ENCODE data around the gene TNN.
"Not testable (repeated sequence)": the region's sequence is repeated elsewhere in the genome, so short reads cannot be mapped to it uniquely, and the experiment has no call there.

The TNN gene, protein sequence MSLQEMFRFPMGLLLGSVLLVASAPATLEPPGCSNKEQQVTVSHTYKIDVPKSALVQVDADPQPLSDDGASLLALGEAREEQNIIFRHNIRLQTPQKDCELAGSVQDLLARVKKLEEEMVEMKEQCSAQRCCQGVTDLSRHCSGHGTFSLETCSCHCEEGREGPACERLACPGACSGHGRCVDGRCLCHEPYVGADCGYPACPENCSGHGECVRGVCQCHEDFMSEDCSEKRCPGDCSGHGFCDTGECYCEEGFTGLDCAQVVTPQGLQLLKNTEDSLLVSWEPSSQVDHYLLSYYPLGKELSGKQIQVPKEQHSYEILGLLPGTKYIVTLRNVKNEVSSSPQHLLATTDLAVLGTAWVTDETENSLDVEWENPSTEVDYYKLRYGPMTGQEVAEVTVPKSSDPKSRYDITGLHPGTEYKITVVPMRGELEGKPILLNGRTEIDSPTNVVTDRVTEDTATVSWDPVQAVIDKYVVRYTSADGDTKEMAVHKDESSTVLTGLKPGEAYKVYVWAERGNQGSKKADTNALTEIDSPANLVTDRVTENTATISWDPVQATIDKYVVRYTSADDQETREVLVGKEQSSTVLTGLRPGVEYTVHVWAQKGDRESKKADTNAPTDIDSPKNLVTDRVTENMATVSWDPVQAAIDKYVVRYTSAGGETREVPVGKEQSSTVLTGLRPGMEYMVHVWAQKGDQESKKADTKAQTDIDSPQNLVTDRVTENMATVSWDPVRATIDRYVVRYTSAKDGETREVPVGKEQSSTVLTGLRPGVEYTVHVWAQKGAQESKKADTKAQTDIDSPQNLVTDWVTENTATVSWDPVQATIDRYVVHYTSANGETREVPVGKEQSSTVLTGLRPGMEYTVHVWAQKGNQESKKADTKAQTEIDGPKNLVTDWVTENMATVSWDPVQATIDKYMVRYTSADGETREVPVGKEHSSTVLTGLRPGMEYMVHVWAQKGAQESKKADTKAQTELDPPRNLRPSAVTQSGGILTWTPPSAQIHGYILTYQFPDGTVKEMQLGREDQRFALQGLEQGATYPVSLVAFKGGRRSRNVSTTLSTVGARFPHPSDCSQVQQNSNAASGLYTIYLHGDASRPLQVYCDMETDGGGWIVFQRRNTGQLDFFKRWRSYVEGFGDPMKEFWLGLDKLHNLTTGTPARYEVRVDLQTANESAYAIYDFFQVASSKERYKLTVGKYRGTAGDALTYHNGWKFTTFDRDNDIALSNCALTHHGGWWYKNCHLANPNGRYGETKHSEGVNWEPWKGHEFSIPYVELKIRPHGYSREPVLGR (N-terminal part only)

DNA sequence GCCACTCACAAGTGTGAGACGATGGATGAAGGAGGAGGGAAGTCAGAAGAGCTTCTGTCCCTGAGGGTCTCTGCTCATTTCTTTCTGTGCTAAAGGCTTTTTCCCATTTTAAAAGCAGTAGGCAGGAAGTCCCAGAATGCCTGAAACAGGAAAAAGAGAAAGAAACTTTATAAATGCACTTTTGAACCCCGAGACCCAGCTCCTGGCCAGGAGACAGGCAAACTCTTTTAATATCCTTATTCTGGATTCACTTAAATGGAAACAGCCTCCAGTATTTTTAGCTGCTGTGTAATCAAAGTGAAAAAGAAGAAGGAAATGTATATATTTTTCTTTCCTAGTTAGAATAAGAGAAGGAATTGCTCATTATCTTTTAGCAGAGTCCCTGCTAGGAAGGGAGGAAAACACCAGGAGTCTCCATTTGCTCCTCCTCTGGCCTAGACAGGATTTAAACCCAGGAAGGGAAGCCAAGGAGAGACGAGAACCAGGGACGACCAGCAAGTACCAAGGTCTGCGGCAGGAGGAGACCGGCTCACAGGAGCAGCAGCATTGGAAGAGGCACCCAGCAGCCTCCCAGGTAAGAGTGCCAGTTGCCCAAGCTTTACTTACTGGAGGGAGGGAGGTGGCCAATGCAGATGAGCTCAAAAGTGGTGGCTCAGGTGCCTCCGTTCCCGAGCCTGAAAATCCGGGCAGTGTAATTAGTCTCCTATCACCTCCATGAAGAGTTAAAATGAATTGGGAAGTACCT is at the start of gene TNN:
Gene TNN (plus strand): TSS at position 472 of the 745 bp plus-strand sequence. CDS start 9,586 bp downstream, outside the sequence.
- no peak for DNase-seq

DNA sequence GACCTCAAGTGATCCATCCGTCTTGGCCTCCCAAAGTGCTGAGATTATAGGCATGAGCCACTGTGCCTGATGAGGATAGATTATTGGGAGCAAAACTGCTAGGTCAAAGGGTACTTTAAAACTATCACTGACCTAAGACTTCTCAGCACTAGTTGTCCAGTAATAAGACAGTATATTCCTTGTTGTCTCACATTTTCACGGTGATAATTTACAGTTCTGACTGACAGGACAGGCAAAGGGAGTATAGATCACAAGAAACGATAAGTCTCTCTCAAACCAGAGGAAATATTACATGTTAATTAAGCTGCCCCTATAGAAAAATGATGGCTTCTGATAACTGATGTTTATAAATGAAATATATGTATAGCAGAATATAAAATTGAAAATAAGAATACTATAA is 48.1 kb upstream of the TNN start:
- DNase-seq = no peak

DNA sequence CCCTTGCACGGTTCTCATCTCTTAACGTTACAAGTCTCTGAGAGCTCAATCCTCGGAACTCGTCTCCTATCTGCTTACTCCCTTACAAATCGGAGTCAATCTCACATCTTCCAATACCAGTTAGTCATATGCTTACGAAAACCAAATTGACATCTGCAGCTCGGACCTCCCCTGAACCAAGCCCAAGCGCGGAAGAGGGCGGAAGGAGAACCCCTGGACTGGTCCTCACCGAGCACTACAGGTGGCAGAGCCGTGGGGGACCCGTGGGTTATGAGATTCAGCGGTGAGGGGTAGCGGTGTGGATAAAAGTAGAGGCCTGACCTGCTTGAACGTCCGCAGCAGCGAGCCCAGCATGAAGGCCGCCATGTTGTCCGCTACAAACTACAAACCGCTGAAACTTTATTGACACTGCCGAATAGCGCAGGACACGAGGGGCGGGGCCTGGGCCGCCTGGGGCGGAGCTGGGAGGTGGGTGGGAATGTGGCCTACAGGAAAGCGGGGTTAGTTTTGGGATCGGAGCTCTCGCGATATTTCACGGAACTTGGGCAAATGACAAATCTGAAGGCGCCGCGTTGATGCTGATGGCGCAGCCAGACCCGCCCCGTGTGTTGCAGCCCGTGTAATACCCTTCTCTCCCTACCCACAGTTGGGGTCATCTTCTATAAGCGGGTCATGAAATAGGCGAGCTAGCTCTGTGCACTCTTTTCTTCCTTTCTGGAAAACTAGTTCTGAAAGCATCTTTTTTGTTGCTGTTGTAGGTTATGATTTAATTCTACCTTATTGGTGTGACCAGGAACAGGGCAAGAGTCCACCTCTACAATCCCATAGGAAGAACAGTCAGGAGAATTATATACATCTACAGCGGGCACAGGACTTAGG is 44.4 kb upstream of the TNN start, which contains the start of gene MRPS14:
Gene MRPS14 (minus strand): TSS at position 383 of the 879 bp plus-strand sequence. CDS start 17 bp downstream, at position 366.
- peak; percentile 98 for DNase-seq

DNA sequence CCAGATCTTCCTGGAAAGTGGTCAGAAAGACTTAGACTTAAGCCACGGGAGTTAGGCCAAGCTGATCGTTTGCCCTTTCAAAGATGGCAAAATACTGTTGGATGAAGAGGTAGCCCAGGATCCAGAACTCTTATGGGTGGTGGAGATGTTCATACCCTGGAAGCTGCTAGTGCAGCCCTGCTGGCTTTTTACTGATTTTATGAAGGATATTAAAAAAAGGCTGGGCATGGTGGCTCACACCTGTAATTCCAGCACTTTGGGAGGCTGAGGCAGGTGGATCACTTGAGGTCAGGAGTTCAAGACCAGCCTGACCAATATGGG is 43.8 kb upstream of the TNN start:
- DNase-seq = not testable (repeated sequence)

DNA sequence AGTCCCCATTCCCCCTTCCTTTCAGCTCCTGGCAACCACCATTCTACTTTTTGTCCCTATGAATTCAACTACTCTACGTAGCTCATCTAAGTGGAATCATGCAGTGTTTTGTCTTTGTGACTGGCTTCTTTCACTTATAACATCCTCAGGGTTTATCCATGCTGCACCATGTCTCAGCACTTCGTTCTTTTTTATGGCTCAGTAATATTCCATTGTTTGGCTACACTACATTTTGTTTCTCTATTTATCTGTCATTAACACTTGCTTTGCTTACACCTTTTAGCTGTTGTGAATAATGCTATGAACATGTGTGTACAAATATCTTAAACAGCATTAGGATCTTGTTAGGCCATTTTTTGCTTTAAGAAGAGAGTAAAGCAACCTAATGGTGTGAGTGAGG is 42.9 kb upstream of the TNN start:
- DNase-seq = no peak

DNA sequence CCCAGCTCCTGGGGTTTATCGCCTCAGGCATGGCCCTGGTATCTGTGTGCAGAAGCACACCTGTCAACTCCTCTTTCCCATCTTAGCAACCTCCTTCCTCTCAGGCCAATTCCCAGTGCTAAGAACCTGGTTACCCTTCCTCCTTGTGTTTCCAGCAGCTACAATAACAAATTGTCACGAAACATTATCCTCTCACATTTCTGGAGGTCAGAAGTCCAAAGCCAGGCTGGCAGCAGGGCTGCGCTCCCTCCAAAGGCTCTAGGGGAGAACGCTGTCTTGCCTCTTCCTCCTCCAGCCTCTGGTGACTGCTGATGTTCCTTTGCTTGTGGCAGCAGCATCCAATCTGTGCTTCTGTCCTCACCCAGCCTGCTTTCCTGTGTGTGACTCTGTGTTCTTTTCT is 33.7 kb upstream of the TNN start:
- no peak for DNase-seq

DNA sequence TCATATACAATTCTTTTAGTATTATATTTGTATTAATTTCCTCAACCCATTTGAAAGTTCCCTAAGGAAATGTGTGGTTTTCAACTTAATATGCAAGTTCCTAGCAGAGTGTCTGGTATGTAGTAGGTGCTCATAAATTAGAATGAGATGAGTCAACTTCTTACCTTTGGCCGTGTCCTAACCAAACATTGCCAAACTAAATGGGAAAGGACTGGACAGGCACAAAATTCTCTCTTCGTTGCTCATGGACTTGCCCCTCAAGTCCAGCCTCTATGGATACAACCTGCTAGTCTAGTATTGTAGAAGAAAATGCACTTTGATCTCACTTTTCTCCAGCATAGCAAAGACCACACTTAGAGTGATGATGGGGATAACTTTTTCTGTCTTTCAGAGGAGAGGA is 32.9 kb upstream of the TNN start:
- DNase-seq = no peak

DNA sequence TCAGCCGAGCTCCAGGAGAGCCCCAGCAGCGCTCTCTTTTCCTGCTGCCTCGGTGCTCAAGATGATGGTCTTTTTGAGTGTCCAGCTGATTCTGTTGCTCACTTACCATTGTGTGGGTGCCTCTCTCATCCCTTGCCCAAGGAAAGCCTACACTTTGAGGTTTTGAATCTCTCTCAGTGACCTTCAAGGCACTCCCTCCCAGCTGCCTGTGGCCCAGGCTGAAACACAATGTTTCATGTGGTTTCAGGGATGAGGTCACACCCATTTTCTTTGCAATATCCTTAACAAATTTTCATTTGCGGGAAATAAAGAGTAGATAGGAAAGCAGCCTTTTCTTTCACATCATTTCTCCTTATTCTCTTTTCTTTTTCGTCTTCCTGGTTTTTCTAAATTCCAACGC is 31.8 kb upstream of the TNN start:
- no peak for DNase-seq

DNA sequence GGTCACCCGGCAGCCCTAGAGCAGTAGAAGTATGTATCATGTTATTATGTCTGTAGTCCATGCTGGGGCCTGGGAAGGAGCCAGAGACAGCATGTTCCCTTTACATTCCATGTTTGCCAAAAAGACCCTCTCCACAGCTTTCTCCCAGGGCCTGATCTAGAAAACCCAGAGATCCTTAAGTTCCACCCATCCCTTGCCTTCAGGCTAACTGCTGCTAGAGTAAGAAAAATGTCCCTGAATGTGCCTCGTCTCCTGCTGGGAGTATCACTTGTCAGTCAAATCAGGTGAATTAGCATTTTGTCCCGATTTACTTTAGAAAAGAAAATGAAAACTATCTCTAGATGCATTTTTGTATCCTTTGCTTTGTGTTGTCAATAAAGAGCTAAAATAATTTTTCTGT is 31.2 kb upstream of the TNN start:
- DNase-seq = no peak

DNA sequence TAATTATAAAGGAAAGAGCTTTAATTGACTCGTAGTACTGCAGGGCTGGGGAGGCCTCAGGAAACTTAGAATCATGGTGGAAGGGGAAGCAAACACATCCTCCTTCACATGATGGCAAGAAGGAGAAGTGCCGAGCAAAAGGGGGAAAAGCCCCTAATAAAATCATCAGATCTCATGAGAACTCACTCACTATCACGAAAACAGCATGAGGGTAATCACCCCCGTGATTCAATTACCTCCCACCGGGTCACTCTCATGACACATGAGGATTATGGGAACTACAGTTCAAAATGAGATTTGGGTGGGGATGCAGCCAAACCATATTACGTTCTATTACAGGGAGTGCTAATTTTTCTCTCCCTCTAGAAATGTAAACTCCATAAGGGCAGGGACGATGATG is 30.2 kb upstream of the TNN start:
- no peak for DNase-seq

DNA sequence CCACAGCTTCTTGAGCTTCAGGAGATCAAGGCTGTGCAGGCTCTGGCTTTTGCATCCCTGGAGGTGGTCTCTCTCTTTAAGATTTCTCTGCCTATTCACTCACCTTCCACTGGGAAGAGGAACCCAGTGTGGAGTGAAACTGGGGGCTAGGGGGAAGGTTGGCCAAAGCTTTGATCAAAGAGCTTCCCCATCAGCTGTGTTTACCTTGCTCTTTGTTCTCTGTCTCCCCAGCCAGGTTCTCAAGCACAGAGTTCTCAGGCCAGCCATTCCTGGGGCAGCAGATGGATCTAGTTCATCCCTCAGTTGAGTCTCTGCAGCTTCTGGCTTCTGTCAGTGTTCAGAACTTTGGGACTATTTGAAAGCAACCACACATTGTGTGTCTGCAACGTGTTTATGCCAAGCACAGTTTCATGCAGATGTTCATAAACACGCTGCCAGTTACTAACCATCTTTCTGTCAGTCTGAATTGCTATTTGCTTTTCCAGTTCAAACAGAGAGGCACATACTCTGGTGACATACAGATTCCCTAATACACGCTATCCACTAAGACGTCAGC is 27.2 kb upstream of the TNN start:
- no peak for DNase-seq

DNA sequence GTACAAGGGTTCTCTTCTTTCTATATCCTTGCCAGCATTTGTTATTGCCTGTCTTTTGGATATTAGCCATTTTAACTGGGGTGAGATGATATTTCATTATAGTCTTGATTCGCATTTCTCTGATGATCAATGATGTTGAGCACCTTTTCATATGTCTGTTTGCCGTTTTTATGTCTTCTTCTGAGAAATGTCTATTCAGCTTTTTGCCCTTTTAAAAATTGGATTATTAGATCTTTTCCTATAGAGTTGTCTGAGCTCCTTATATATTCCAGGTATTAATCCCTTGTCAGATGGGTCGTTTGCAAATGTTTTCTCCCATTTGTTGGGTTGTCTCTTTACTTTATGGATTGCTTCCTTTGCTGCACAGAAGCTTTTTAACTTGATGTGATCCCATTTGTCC is 25.0 kb upstream of the TNN start:
- no peak for DNase-seq

DNA sequence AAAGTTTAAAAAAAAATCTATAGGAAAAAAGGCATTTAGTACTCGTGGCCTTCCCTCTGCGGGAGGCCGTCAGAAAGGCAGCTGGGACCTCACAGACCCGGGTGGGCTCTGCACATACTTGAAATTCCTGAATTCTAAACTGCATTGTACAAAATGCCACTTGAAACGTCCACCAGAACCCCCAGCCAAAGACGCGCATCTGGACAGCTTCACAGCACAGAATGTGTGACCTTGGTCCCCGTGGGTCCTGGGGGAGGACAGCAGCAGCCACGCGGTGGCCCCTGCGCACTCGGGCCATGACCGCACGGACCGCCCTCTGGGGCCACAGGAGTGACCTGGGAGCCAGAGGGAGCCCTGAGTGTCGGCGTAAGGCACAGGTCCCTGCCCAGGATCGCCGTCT is 23.8 kb upstream of the TNN start:
- no peak for DNase-seq

DNA sequence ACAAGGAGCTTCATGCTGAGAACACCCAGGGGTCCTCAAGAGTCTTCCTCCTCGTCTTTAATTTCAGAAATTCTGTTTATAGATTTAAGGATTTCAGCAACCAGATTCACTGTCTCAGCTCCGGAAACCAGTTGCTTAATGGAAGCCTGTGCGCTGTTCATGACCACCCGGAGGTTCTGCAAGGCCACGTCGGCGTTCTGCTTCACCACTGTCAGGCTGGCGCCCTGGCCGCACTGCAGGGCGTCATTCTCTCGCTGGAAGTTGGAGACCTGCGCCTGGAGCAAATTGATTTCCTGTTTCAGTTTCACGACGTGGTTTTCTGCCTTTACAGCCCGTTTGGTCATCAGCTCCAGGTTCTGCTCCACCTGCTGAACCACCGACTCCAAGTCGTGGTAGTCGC is 23.0 kb upstream of the TNN start:
- not testable (repeated sequence) for DNase-seq

DNA sequence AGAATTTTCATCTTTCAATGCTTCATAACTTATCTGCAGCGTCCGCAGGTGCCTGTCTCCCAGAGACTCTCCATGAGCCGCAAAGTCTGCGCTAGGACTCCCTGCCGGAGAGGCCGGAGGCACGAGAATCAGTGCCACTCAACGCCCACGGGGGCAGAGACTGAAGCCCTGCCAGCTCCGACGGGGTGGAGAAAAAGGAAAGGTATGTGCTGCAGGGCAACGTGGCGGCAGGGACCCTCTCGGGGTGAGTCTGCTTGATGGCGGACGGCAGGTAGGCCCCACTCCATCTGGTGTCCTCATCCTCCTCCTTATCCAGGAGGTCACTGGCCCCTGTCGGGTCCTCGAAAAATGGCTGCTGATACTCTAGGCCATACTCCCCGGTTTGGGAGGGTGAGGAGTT is 22.5 kb upstream of the TNN start:
- no peak for DNase-seq

DNA sequence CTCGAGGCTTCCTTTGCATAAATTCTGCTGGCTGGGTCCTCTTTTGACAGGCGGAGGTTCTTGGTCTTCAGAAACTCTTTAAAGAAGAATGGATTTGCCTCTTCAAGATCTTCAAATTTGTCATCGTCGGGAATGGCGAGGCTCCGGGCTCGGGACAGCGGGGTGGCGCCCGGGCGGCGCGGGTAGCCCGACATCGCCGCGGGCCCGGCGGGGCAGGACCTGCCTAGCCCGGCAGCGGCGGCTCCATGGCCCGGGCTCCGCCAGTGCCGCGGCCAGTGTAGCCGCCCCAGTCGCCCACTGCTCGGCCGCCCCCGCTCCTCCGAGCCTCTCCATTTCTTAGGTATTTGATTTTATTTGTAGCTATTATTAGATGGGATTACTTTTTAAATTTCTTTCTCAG is 22.1 kb upstream of the TNN start:
- no peak for DNase-seq

DNA sequence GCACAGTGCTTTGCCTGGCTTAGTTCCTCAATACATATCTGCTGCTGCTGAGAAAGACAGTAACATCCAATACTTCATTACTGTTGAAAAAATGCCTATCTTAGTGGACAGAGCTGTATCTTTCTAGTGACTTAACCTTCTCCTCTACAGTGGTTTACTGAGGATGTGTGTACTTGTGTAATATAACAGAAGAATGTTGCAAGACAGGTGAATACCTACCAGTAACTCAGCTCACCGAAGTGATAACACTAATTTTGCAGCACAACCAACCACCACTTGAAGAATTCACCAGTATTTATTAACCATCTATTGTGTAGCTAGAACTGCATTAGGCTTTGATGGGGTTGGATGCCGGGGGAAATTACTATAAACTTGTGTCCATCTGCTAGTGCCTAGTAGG is 16.6 kb upstream of the TNN start:
- no peak for DNase-seq

DNA sequence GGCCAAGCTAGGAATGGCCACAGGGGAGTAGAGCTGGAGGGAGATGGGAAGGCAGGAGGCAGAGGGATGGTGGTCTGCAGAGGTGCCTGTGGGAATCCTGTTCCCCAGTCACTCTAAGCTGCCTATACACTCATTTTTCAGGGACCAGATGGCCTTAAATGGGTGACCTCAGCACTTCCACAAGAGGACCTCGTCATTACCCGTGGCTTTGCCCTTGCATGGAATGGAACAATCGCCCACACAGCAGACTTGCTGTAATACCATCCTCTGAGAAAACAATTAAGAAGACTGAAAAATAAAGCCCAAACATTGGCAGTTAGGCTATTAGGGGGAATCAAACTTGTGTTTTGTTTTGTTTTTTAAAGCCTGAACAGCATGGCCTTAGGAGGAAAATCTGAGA is 12.9 kb upstream of the TNN start:
- no peak for DNase-seq

DNA sequence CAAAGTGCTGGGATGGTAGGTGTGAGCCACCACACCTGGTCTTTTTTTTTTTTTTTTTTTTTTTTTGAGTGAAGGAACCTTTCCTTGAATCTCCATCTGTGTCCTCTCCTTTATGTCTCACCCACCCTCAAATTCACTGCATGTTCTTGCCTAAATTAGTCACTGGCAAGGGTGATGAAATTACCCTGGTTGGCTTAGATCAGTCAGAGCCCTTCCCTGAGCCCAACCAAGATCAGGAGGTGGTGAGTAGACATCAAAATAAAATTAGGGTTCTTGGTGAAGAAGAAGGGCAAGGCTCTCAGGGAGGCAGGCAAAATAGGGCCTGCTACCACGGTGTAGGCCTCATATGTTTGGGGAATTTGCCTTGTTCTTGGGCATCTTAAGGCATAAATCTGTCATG is 5.3 kb upstream of the TNN start:
- no peak for DNase-seq

DNA sequence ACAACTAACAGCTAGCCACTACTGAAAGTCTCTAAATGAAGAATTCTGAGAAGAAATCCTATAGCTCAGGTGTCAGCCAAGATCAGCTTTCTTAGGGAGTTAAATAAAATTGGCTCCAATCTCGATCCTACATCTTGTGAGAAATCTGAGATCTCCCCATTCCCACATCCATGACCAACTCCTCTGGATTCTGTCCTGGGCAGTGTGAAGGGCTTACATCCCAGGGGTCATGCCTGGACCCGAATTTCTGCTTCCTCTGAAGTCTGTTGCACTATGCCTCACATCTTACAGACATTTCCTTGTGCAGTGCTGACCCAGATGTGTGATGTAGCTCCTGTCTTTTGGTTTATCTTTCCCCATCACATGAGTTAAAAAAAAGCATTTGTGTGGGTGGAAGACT is 4.8 kb upstream of the TNN start:
- DNase-seq = no peak

DNA sequence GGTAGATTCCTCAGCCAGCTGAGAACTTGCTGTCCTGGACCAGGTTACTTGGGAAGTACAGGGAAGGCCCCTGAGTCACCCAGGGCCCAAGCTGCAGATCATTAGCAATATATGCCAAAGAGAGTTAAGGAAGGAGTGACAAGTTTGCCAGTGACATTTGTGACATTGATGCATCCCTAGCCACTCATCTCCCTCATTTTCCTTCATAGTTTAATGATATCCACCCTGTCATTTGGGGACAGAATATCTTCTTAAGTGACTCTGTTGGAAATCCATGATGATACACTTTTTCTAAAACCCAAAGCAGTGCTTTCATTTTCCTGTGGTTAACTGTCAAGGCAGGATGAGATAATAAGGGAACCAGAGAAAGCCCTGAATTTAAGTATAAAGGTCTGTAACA is 3.2 kb downstream of the TNN start:
- DNase-seq = no peak
